Measurements from ENCODE around the gene EPHA1. TPM values are rescaled to one million over a fixed set of nuclear protein-coding genes. Genes with fewer than 3 reads are reported as not detected.

The EPHA1 gene
- total and polyA plus RNA-seq, 4 donors, result 10.3 to 21.0 (median 11.3) TPM

DNA sequence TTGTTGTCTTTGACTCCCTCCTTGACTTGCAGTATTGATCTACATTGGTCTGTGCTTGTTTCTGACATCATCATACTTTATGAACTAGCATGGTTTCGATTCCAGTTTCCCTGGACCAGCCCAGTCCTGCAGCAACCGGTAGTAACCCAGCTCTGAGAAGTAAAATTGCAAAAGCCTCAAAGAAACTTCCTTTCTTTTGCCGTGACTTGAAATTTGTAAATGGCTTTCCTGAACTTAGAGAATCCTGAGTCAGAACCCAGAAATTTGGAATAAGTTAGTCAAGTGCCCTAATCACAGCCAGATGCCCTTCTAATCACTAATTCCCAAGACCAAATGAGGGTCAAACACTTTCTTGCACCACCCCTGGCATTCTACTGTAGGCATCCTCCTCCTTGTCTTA, 49.6 kb upstream of the EPHA1 start (continued):
- TF ChIP-seq FOXA1 (IDR thresholded peaks at IDR 0.05), result no peak
- no peak for TF ChIP-seq HNF4G (IDR thresholded peaks at IDR 0.05)

DNA sequence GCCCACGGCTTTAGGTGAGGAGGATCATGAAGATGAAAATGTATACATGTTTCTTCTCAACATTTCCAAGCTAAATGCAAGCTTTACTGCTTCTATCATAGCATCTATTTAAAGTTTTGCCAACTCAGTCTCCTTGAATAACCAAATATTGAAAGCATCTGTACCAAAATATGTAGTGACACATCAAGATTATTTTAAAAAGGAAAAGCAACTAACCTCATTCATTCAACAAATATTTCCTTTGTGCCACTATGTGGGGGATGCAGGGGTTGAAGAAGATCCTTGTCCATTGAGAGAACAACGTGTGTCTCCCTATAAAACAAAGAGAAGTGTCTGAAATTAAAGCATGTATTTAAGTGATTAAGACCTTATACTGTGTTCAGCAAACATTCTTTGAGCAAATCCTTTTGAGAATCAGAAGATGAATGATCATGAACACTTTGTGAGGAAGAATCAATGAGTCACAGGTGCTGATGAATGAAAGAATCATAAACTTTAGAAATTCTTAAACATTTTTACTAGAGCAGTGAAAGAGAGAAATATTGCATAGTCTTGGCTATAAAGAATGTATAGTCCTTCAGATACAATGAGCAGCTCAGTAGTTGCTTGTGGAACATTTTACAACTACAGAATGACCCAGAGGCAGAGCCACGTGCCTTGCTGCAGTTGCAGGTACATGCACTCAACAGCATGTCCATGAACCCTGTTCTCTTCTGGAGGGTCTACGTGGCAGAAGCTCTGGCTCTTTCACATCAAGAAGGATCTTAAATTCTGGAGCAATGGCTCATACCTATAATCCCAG, 48.5 kb upstream of the EPHA1 start:
- no peak for DNase-seq (ENCODE audit: low spot score)
- H3K9ac ChIP-seq (ENCODE audit: low read depth in 1 of 2, low read length in 2 of 2), result no peak overlapping the region
- no peak for TF ChIP-seq FOXA1 (IDR thresholded peaks at IDR 0.05)
- TF ChIP-seq, protein P1, sequence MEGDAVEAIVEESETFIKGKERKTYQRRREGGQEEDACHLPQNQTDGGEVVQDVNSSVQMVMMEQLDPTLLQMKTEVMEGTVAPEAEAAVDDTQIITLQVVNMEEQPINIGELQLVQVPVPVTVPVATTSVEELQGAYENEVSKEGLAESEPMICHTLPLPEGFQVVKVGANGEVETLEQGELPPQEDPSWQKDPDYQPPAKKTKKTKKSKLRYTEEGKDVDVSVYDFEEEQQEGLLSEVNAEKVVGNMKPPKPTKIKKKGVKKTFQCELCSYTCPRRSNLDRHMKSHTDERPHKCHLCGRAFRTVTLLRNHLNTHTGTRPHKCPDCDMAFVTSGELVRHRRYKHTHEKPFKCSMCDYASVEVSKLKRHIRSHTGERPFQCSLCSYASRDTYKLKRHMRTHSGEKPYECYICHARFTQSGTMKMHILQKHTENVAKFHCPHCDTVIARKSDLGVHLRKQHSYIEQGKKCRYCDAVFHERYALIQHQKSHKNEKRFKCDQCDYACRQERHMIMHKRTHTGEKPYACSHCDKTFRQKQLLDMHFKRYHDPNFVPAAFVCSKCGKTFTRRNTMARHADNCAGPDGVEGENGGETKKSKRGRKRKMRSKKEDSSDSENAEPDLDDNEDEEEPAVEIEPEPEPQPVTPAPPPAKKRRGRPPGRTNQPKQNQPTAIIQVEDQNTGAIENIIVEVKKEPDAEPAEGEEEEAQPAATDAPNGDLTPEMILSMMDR (IDR thresholded peaks at IDR 0.05; ENCODE audit: low read depth, low read length, missing input control), result no peak
- TF ChIP-seq SP1 (IDR thresholded peaks at IDR 0.05), result no peak
- TF ChIP-seq FOXA2 (IDR thresholded peaks at IDR 0.05), result no peak
- no peak for TF ChIP-seq RAD21 (IDR thresholded peaks at IDR 0.05)
- TF ChIP-seq, protein P2, sequence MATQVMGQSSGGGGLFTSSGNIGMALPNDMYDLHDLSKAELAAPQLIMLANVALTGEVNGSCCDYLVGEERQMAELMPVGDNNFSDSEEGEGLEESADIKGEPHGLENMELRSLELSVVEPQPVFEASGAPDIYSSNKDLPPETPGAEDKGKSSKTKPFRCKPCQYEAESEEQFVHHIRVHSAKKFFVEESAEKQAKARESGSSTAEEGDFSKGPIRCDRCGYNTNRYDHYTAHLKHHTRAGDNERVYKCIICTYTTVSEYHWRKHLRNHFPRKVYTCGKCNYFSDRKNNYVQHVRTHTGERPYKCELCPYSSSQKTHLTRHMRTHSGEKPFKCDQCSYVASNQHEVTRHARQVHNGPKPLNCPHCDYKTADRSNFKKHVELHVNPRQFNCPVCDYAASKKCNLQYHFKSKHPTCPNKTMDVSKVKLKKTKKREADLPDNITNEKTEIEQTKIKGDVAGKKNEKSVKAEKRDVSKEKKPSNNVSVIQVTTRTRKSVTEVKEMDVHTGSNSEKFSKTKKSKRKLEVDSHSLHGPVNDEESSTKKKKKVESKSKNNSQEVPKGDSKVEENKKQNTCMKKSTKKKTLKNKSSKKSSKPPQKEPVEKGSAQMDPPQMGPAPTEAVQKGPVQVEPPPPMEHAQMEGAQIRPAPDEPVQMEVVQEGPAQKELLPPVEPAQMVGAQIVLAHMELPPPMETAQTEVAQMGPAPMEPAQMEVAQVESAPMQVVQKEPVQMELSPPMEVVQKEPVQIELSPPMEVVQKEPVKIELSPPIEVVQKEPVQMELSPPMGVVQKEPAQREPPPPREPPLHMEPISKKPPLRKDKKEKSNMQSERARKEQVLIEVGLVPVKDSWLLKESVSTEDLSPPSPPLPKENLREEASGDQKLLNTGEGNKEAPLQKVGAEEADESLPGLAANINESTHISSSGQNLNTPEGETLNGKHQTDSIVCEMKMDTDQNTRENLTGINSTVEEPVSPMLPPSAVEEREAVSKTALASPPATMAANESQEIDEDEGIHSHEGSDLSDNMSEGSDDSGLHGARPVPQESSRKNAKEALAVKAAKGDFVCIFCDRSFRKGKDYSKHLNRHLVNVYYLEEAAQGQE (IDR thresholded peaks at IDR 0.05), result no peak
- TF ChIP-seq GABPA (IDR thresholded peaks at IDR 0.05 in 1 of 2, conservative IDR thresholded peaks at IDR 0.05 in 1 of 2), result no peak
- no peak for TF ChIP-seq YY1 (IDR thresholded peaks at IDR 0.05)
- no peak for TF ChIP-seq RXRA (IDR thresholded peaks at IDR 0.05)
- TF ChIP-seq, protein P3, sequence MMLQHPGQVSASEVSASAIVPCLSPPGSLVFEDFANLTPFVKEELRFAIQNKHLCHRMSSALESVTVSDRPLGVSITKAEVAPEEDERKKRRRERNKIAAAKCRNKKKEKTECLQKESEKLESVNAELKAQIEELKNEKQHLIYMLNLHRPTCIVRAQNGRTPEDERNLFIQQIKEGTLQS (IDR thresholded peaks at IDR 0.05), result no peak
- TF ChIP-seq TAF1 (conservative IDR thresholded peaks at IDR 0.05), result no peak
- TF ChIP-seq NR2F2 (IDR thresholded peaks at IDR 0.05), result no peak
- no peak for TF ChIP-seq JUND (IDR thresholded peaks at IDR 0.05)
- TF ChIP-seq, protein P4, sequence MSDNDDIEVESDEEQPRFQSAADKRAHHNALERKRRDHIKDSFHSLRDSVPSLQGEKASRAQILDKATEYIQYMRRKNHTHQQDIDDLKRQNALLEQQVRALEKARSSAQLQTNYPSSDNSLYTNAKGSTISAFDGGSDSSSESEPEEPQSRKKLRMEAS (IDR thresholded peaks at IDR 0.05), result no peak
- TF ChIP-seq EGR1 (IDR thresholded peaks at IDR 0.05; ENCODE audit: low read depth in 2 of 2), result no peak
- TF ChIP-seq HNF4G (IDR thresholded peaks at IDR 0.05), result no peak
- no peak for TF ChIP-seq HNF4A (conservative IDR thresholded peaks at IDR 0.05)
- TF ChIP-seq, protein P5, sequence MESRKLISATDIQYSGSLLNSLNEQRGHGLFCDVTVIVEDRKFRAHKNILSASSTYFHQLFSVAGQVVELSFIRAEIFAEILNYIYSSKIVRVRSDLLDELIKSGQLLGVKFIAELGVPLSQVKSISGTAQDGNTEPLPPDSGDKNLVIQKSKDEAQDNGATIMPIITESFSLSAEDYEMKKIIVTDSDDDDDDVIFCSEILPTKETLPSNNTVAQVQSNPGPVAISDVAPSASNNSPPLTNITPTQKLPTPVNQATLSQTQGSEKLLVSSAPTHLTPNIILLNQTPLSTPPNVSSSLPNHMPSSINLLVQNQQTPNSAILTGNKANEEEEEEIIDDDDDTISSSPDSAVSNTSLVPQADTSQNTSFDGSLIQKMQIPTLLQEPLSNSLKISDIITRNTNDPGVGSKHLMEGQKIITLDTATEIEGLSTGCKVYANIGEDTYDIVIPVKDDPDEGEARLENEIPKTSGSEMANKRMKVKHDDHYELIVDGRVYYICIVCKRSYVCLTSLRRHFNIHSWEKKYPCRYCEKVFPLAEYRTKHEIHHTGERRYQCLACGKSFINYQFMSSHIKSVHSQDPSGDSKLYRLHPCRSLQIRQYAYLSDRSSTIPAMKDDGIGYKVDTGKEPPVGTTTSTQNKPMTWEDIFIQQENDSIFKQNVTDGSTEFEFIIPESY (IDR thresholded peaks at IDR 0.05), result no peak
- H3K9me3 ChIP-seq (ENCODE audit: control insufficient read depth in 4 of 4, low read length in 3 of 4), result no peaks in the 10 kb centered on the region
- no peaks in the 10 kb centered on the region for H3K4me1 ChIP-seq (ENCODE audit: control insufficient read depth in 4 of 4, insufficient read depth in 4 of 4, low read length in 3 of 4)
- no peak overlapping the region for H3K4me3 ChIP-seq (ENCODE audit: low read depth in 1 of 3, low read length in 3 of 3)
- no peaks in the 10 kb centered on the region for H3K36me3 ChIP-seq (ENCODE audit: control insufficient read depth in 4 of 4, insufficient read depth in 3 of 4, low read depth in 1 of 4, low read length in 3 of 4)
- no peaks in the 10 kb centered on the region for H3K27me3 ChIP-seq (ENCODE audit: control insufficient read depth in 4 of 4, insufficient read depth in 4 of 4, low read length in 3 of 4)
- 89% methylated on average over 4 of the region's 4 CpGs for WGBS
- no peak overlapping the region for H3K27ac ChIP-seq (ENCODE audit: low read depth in 1 of 2, low read length in 2 of 2)
